Measurements from ENCODE around the gene APOB.

Gene APOB

GRCh38 chr2:21020031-21020667, 23.7 kb downstream of the APOB start:
- in situ Hi-C loops (cut with MboI; ENCODE audit: low sequenced_read_pairs) = no loop called here

- in situ Hi-C loops (cut with MboI; ENCODE audit: low sequenced_read_pairs) = no loop called here
These were observed 24.2 kb downstream of the APOB start for GRCh38 chr2:21019678-21020021.

- in situ Hi-C loops (cut with MboI; ENCODE audit: low sequenced_read_pairs) = no loop called here
These were observed 24.7 kb downstream of the APOB start for GRCh38 chr2:21019000-21019677.

DNA sequence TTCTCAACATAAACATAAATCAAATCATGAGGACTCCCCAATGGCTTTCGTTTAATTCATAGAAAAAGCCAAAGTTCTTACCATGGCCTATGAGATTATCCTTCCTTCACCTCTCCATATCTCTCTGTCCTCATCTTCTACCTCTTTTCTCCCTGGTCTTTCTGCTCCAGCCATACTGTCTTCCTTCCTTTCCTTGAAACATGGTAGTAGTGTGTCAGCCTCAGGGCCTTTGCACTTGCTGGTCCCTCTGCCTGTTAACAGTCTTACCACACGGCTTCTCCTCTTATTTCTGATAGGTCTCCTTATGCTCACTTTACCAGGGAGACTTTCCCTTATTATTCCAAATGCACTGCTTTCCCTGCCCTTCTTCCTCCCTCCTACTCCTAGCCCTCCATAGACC, 25.6 kb downstream of the APOB start:
- in situ Hi-C loops (cut with MboI; ENCODE audit: low sequenced_read_pairs) = no loop called here

- in situ Hi-C loops (cut with MboI; ENCODE audit: low sequenced_read_pairs) = no loop called here
These were observed 26.1 kb downstream of the APOB start for GRCh38 chr2:21017748-21018276.

GRCh38 chr2:21015281-21015645, 28.6 kb downstream of the APOB start:
- in situ Hi-C loops (cut with MboI; ENCODE audit: low sequenced_read_pairs) = no loop called here

- in situ Hi-C loops (cut with MboI; ENCODE audit: low sequenced_read_pairs) = no loop called here
These were observed 29.3 kb downstream of the APOB start for GRCh38 chr2:21014364-21015280.

GRCh38 chr2:21013043-21013816, 30.6 kb downstream of the APOB start:
- in situ Hi-C loops (cut with MboI; ENCODE audit: low sequenced_read_pairs) = no loop called here

DNA sequence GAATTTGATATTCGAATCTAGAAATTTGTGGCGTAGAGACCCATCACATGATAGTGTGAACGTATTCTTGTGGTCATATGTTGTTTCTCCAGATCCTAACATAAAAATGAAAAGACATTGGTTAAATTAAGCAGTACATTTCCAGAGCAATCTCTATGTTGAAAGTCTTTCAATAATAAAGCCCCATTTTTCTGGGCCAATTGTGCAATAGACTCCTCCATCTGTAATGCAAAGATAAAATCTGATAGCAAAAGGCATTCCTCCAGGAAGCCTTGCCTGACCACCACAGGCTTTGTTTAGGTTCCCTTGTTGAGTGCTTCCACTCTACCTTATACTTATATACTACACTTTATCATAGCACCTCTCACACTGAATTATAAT, 31.3 kb downstream of the APOB start:
- in situ Hi-C loops (cut with MboI; ENCODE audit: low sequenced_read_pairs) = no loop called here

- in situ Hi-C loops (cut with MboI; ENCODE audit: low sequenced_read_pairs) = no loop called here
These were observed 31.9 kb downstream of the APOB start for GRCh38 chr2:21011876-21012556.

- in situ Hi-C loops (cut with MboI; ENCODE audit: low sequenced_read_pairs) = no loop called here
These were observed 32.4 kb downstream of the APOB start for GRCh38 chr2:21011453-21011852.

- in situ Hi-C loops (cut with MboI; ENCODE audit: low sequenced_read_pairs) = no loop called here
These were observed 32.9 kb downstream of the APOB start for GRCh38 chr2:21010813-21011439.

DNA sequence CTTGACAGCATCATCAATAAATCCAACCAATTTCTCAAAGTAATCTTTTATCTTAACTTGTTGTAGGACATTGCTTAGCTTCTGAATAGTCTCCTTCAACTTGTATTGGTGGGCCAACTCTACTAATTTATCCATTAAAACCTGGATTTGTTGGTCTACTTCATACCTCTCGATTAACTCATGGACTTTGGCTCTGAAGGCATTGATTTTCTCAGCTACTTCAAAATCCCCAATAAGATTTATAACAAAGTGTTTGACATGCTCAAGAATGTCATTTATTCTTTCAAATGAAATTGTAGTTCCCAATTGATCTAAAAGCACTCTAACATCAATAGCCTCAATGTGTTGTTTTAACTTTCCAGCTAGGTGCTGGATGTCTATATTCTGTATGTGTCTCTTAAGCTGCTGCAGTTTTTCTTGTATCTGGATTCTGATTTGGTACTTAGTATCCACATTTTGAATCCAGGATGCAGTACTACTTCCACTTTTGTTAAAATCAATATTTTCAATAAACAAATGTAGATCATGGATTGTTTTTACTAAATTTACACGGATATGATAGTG, 34.1 kb downstream of the APOB start:
- in situ Hi-C loops (cut with MboI; ENCODE audit: low sequenced_read_pairs) = no loop called here

- in situ Hi-C loops (cut with MboI; ENCODE audit: low sequenced_read_pairs) = no loop called here
These were observed 34.8 kb downstream of the APOB start for GRCh38 chr2:21008790-21009661.

- in situ Hi-C loops (cut with MboI; ENCODE audit: low sequenced_read_pairs) = no loop called here
These were observed 35.7 kb downstream of the APOB start for GRCh38 chr2:21008014-21008789.

DNA sequence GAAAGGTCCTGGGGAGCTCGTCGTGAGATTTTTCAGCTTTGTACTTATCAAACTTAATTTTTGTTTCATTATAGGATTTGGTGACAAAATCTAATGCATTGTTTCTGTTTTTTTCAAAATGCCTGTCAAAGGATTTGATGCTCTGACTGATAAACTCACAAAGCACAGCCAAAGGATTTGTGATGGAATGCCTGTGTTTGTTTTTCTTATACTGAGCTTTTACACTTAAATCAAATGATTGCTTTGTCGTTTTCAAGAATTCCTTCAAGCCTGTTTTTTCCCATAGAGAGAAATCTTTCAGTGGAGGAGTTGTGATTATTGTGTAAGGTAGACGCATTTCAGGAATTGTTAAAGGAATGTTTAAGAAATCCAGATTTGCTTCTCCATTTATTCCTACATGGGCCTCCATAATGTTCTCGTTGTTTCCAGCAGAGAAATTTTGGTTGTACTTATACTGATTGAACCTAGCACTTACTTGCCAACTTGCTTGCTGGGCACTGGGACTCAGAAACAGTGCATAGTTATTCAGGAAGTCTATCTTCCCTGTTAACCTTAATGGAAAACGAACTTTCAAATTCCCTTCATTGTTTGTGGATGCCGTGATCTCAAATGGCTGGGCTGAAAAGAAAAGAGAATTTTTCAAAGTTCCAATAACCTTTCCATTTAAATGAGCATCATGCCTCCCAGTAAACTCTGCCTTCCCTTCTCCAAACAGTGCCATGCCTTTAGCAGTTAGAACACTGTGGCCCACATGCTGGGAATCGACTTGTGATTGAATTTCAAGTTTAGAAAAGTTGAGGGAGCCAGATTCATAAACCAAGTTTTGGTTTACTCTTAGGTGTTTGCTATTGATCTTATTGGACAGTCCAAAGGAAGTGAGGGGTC, 36.5 kb downstream of the APOB start:
- in situ Hi-C loops (cut with MboI; ENCODE audit: low sequenced_read_pairs) = no loop called here

Measured in hTERT RPE-1 (cell line).